AG04450 (cell line): ENCODE results near the gene KCNJ2. TPM values are rescaled to one million over a fixed set of nuclear protein-coding genes. Genes with fewer than 3 reads are reported as not detected.

Experiments
- CTCF ChIA-PET: fragments of 300-600, 350-600 bp; formaldehyde crosslinking; extraction: SDS; loops from one replicate; lab custom pipeline; 2022; ENCODE audit warnings: antibody characterized with exemption, inconsistent platforms; lab: Charles Lee
- POLR2A ChIA-PET: fragments of 350-600 bp; formaldehyde crosslinking; extraction: SDS; loops from one replicate; lab custom pipeline; 2021; ENCODE audit warnings: antibody characterized with exemption, inconsistent platforms; lab: Yijun Ruan, JAX
- DNase-seq: peaks from one replicate; pipeline ENCODE4 v3.0.0-alpha.2; 2011; ENCODE audit warnings: low read depth, low spot score
- H3K27ac ChIP-seq: one replicate; pipeline ENCODE4 v1.5.1; 2012; ENCODE audit warnings: low read depth, low read length, control low read depth
- H3K27me3 ChIP-seq: one replicate; pipeline ENCODE4 v1.6.0; 2012; ENCODE audit warnings: low read length; ENCODE audit not compliant: control insufficient read depth, insufficient read depth
- H3K4me3 ChIP-seq: 2 replicates; pipeline ENCODE4 v1.5.1; 2011; ENCODE audit warnings: mild to moderate bottlenecking, low read depth, low read length, control low read depth
- H3K9me3 ChIP-seq: 2 replicates; pipeline ENCODE4 v1.5.1; 2012; ENCODE audit warnings: low read length; ENCODE audit not compliant: control insufficient read depth, insufficient read depth
- CTCF ChIP-seq: IDR thresholded peaks from 2 replicates; pipeline ENCODE4 v1.5.1; 2011; ENCODE audit warnings: low read depth, low read length, control low read depth, inconsistent platforms
- polyA plus RNA-seq: library from polyadenylated mRNA; depleted of rRNA; stranded (reverse); fragments of >200 nt; gene quantifications from 2 replicates; pipeline ENCODE4 v1.2.3, GENCODE V29; 2011

KCNJ2 gene
- polyA plus RNA-seq, 1 experiment, result 2.4 TPM

GRCh38 chr17:70204431-70204830, 35.1 kb downstream of the KCNJ2 start:
- Histone ChIP-seq H3K4me3 (no peak overlapping the region), H3K9me3 (no peaks in the 10 kb centered on the region), H3K27me3 (no peaks in the 10 kb centered on the region), H3K27ac (no peak overlapping the region)
- DNase-seq, result no peak
- POLR2A ChIA-PET, result no interaction called here
- no peak for TF ChIP-seq CTCF
- CTCF ChIA-PET, result no interaction called here

GRCh38 chr17:70205401-70205800, 36.1 kb downstream of the KCNJ2 start:
- CTCF ChIA-PET, result no interaction called here
- POLR2A ChIA-PET, result no interaction called here
- no peak overlapping the region for H3K4me3 ChIP-seq
- H3K27me3 ChIP-seq, result no peaks in the 10 kb centered on the region
- H3K27ac ChIP-seq, result no peak overlapping the region
- no peak for DNase-seq
- TF ChIP-seq CTCF, result no peak
- no peaks in the 10 kb centered on the region for H3K9me3 ChIP-seq

- no peak overlapping the region for H3K4me3 ChIP-seq
- no peak overlapping the region for H3K27ac ChIP-seq
- POLR2A ChIA-PET, result no interaction called here
- no peaks in the 10 kb centered on the region for H3K27me3 ChIP-seq
- no peaks in the 10 kb centered on the region for H3K9me3 ChIP-seq
- DNase-seq, result no peak
- CTCF ChIA-PET, result no interaction called here
- no peak for TF ChIP-seq CTCF
Observed at GRCh38 chr17:70206361-70207010, 37.2 kb downstream of the KCNJ2 start.

GRCh38 chr17:70207184-70207583, 37.9 kb downstream of the KCNJ2 start:
- ChIA-PET POLR2A (no interaction called here), CTCF (interaction anchor here (0.5 kb wide), 1 partner anchor 333 kb away, joined by 12 read pairs; no protein-coding TSS in a partner anchor)
- Histone ChIP-seq H3K27ac (no peak overlapping the region), H3K4me3 (no peak overlapping the region), H3K9me3 (no peaks in the 10 kb centered on the region), H3K27me3 (no peaks in the 10 kb centered on the region)
- DNase-seq, result no peak
- no peak for TF ChIP-seq CTCF

GRCh38 chr17:70208080-70208794, 38.9 kb downstream of the KCNJ2 start:
- no peak for TF ChIP-seq CTCF
- Histone ChIP-seq H3K4me3 (no peak overlapping the region), H3K27me3 (no peaks in the 10 kb centered on the region), H3K27ac (no peak overlapping the region), H3K9me3 (no peaks in the 10 kb centered on the region)
- POLR2A ChIA-PET, result no interaction called here
- CTCF ChIA-PET, result no interaction called here
- no peak for DNase-seq
